Measurements from ENCODE around the gene CPVL. TPM values are rescaled to one million over a fixed set of nuclear protein-coding genes. Genes with fewer than 3 reads are reported as not detected.

The CPVL gene
- total and polyA plus RNA-seq, 2 of the 4 experiments (the other 2 are of a cell fraction) = not detected

- dilution Hi-C loops (cut with HindIII; ENCODE audit: low sequenced_read_pairs, unreplicated experiment) (no loop called here), in situ Hi-C loops (cut with MboI; ENCODE audit: low sequenced_read_pairs) (no loop called here), intact Hi-C loops (cut with micrococcal nuclease) (no loop called here)
- Histone ChIP-seq H4K8ac (ENCODE audit: low read depth in 2 of 2, low read length in 2 of 2) (no peak overlapping the region), H2BK20ac (ENCODE audit: low read depth, low read length) (no peak overlapping the region), H2BK5ac (ENCODE audit: low read depth, low read length, poor library complexity, severe bottlenecking) (no peak overlapping the region), H2BK15ac (ENCODE audit: low read depth, low read length) (no peak overlapping the region), H3K23ac (ENCODE audit: low read depth, low read length) (no peak overlapping the region), H3K18ac (ENCODE audit: low read depth, low read length) (no peak overlapping the region), H3K9me3 (ENCODE audit: control insufficient read depth, insufficient read depth, low read length) (no peaks in the 10 kb centered on the region), H3K4me1 (ENCODE audit: control insufficient read depth, insufficient read depth, low read length) (no peaks in the 10 kb centered on the region), H2AK5ac (ENCODE audit: low read depth, low read length) (no peak overlapping the region), H3K27me3 (ENCODE audit: control insufficient read depth, insufficient read depth, low read length) (no peaks in the 10 kb centered on the region), H3K9me1 (ENCODE audit: insufficient read depth, low read length) (no peaks in the 10 kb centered on the region), H3K4me2 (ENCODE audit: low read depth, low read length) (no peak overlapping the region), H2AK9ac (replicated peaks; ENCODE audit: low read depth, low read length, poor library complexity) (no peak overlapping the region), H3K36me3 (ENCODE audit: control insufficient read depth, insufficient read depth, low read length) (no peaks in the 10 kb centered on the region), H3K14ac (replicated peaks; ENCODE audit: low read depth, low read length) (no peak overlapping the region), H3K9ac (ENCODE audit: low read depth, low read length) (no peak overlapping the region), H3K4me3 (ENCODE audit: insufficient read depth, low read depth, low read length) (no peak overlapping the region), H3K79me1 (ENCODE audit: low read depth in 1 of 2, low read length in 2 of 2) (no peaks in the 10 kb centered on the region), H4K20me1 (ENCODE audit: insufficient read depth, low read length) (no peaks in the 10 kb centered on the region), H3K27ac (ENCODE audit: insufficient read depth, low read length) (no peak overlapping the region), H2BK120ac (ENCODE audit: low read depth, low read length) (no peak overlapping the region), H4K91ac (ENCODE audit: insufficient read depth, low read depth, low read length) (no peak overlapping the region), H2AFZ (replicated peaks; ENCODE audit: low read length, poor library complexity) (no peak overlapping the region), H3K4ac (ENCODE audit: low read depth, low read length) (no peak overlapping the region), H3K56ac (ENCODE audit: extremely low read depth, insufficient read depth, low read length) (no peak overlapping the region), H4K5ac (ENCODE audit: low read depth, low read length) (no peak overlapping the region)
- no peak for TF ChIP-seq ELK1 (IDR thresholded peaks at IDR 0.05; ENCODE audit: borderline replicate concordance, low read depth, low read length)
- DNase-seq (no peak), ATAC-seq (ENCODE audit: low read depth) (no peak)
- BruUV-seq (replicated peaks) = no TSS peak
- POLR2A ChIA-PET (ENCODE audit: unreplicated experiment) = no interaction called here
- no CpG with 5 or more reads among the region's 6 CpGs for WGBS, 2 experiments (ENCODE audit: extremely low coverage in 2 of 2, insufficient read length in 1 of 2)
- CTCF ChIA-PET = no interaction called here
Observed at GRCh38 chr7:29185613-29186012, 39.3 kb upstream of the CPVL start.

All from IMR-90 (cell line).